OCI-LY7 (cell line): ENCODE results near the gene CDCA8.

Experiments
- CTCF ChIP-seq: fragments of 200-600 bp; sonication (generic); conservative IDR thresholded peaks from 2 replicates; pipeline ENCODE4 v1.5.1; 2014; ENCODE audit warnings: mild to moderate bottlenecking, antibody characterized with exemption, low read length, moderate library complexity, mixed read lengths
- EZH2phosphoT487 ChIP-seq: fragments of 200-600 bp; sonication (generic); IDR thresholded peaks from 2 replicates; pipeline ENCODE4 v1.6.1; 2018; ENCODE audit warnings: low read depth, borderline replicate concordance, mild to moderate bottlenecking, mixed run types, antibody characterized with exemption, low read length, moderate library complexity, mixed read lengths

GRCh38 chr1:37704966-37705365 is 12.7 kb downstream of the CDCA8 start:
- TF ChIP-seq CTCF (no peak), EZH2phosphoT487 (no peak)
